HG03558 (cell line): ENCODE results near the gene LDHB.
"Not testable (repeated sequence)": the region's sequence is repeated elsewhere in the genome, so short reads cannot be mapped to it uniquely, and the experiment has no call there.

Experiments
- ATAC-seq: cut with Tn5 transposase; IDR thresholded peaks from one replicate; pipeline ENCODE4 v1.9.1; 2021; ENCODE audit warnings: moderate number of reproducible peaks; ENCODE audit not compliant: unreplicated experiment; ENCODE audit errors: extremely low read depth

LDHB gene

DNA sequence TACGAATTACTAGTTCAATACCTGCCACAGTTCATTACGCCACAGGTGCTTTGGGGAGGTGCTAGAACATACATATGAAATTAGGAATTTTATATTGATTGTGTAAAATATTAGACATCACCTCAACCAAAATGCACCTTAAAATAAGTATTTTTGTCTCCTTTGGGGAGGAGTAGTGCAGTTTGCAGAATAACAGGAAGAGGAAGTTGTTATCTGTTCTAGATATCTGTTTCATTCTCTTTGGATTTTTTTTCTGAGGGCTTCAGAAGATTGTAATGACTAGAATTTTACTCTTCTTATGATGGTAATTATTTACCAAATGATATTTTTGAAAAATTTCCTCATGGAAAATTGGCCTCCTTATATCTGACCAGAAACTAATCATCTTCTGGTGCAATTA lies 43.1 kb downstream of the LDHB start:
- no peak for ATAC-seq

DNA sequence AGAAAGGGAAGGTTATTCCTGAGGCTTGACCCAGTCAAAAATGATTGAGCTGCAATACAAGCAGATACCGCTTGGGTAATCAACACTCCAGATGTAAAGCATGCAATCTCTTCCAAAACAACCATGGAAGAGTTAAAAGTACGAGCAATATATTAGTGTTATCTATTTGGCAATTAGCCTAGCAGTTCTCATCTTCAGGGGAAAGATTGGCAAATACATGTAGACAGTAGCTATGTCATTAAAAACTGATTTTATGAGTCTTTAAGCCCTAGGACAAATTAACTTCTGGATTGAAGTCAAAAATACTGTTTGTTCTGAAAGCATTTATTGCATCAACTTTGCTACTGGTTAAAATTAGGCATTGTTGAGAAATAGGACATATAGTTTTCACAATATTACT lies 43.7 kb downstream of the LDHB start:
- no peak for ATAC-seq

GRCh38 chr12:21608196-21608595 lies 49.4 kb downstream of the LDHB start:
- ATAC-seq = no peak

- no peak for ATAC-seq
Observed at GRCh38 chr12:21607701-21608100, 49.9 kb downstream of the LDHB start.

DNA sequence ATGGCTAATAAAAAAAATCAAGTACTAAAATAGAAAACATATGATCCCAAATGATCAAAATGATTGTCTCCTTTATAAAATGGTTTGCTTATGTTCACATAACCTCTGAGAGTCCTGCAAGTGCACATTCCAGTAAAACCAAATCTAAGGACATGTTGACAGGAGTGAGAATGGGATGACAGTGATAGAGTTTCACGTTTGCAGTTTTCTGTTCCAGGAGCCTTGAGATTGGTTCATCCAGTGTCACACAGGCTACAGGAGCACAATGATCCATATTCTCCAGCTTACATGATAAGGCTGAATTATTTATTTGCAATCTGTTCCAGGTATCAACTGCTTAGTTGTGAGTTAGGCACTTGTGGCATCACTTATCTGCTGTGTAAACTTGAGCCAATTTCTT lies 51.5 kb downstream of the LDHB start:
- no peak for ATAC-seq

DNA sequence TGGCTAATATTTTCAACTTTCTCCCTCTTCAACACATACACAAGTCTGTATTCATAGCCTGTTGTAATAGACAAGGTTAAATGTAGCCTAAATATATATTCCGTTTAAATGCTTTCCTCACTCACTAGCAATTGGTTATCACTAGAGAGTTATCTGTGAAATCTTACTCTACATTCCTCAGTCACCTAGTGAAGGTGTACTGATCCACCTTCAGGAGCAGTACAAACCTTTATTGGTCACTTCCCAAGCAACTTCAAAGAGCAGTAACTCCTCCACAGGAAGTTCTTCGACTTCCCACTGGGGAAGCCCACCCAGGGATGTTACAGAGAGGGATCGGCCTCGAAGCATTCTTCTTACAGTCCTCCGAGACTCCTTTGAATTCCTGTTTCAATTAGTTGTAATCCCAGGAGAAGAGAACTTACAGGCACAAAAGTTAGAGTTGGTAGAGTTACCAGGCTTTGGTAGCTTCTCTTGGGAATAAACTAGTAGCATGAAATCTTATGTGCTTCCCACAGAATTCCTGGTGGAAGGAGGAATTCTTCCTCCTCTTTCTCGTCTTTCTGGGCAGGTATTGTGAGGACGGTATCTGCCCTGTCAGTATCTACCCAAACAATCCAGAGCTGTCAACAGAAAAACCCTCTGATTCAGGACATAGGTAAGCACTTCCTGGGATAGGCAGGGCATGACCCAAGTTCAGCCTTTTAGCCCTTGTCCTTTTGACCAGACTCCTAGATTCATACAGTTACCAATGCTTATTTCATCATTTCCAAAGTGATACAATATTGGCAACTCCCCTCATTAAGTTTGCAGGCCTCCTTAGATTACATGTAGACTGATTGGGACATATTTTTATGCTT lies 53.2 kb downstream of the LDHB start, which contains the start of gene GYS2:
GYS2 (minus strand) TSS at position 603 of the 857 bp plus-strand sequence; CDS start at position 348, 255 bp downstream.
- ATAC-seq = no peak

GRCh38 chr12:21602774-21603173 lies 54.9 kb downstream of the LDHB start:
- no peak for ATAC-seq

- no peak for ATAC-seq
Observed at GRCh38 chr12:21600196-21600595, 57.4 kb downstream of the LDHB start.

- no peak for ATAC-seq
Observed at GRCh38 chr12:21599143-21599999, 58.3 kb downstream of the LDHB start.

GRCh38 chr12:21598651-21599050 lies 59.0 kb downstream of the LDHB start:
- ATAC-seq = no peak

DNA sequence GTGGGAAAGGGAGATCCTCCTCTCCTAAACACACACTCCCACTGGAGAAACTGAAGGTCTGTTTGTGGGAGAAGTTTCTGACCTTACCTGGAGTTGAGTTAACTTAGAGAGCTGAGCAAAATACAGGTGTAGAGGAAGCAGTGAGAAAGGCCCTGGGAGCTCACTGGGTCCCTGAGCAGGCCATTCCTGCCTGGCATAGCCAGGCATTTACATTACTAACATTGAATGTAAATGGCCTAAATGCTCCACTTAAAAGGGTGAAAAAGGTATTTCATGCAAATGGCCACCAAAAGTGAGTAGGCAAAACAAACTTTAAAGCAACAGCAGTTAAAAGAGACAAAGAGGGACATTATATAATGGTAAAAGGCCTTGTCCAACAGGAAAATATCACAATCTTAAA lies 62.3 kb downstream of the LDHB start:
- ATAC-seq = not testable (repeated sequence)

DNA sequence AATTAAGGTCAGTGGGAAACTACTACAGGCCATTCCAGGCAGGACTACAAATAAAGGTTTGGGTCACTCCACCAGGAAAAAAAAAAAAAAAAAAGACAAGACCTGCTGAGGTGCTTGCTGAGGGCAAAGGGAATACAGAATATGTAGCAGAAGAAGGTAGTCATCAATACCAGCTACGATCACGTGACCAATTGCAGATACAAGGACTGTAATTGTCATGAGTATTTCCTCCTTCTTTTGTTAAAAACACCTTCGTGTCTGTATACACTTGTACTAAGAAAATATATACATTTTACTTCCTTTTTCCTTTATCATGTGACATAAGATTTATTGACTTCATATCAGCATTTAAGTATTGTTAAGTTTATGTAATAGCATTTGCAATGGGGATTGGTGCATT lies 72.2 kb downstream of the LDHB start:
- no peak for ATAC-seq
